ENCODE results near the gene POU3F2. TPM values are rescaled to one million over a fixed set of nuclear protein-coding genes. Genes with fewer than 3 reads are reported as not detected.

POU3F2 gene
- total and polyA plus RNA-seq, 12 donors, result 0.03 to 0.11 (median 0.06) TPM; not detected in 7

DNA sequence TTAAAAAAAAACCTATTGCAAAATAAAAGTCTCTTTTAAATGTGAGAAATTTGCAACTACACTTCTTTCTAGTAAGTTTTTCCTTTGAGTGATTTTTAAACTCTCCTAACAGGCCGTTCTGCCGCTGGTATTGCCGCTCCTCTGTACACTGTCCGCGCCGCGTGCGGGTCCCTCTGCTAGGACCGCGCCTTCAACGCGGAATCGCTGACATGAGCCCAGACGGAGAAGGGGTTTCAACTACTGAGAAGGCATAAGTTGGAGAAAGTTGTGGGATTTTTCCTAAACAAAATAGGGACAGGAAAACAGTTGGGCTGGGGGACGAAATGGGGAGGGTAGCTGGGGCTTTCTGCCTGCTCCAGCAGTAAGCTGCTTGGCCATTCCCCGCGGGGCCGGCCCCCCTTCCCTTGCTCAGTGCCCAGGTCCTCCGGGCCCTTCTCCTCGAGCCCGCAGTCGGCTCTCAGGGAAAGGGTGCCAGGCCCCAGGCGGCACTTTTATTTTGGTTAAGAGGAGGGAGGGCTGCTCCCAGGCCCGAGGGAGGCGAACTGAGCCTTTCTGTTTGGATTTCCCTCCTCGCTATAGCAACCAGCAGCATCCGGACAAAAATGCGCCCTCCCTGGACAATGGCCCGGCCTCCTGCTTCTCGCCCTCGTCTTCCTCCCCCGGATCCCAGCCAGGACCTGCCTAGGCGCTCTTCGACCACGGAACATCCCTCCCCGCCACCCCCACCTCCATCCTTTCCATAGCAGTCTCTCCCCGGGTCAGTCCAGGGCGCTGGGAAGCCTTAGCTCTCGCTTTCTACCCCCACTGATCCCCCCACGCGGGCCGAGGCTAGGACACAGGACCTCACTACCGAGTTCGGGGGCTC, 6.8 kb upstream of the POU3F2 start:
- H3K27me3 ChIP-seq, result peaks cover 91% of the 10 kb centered on the region

DNA sequence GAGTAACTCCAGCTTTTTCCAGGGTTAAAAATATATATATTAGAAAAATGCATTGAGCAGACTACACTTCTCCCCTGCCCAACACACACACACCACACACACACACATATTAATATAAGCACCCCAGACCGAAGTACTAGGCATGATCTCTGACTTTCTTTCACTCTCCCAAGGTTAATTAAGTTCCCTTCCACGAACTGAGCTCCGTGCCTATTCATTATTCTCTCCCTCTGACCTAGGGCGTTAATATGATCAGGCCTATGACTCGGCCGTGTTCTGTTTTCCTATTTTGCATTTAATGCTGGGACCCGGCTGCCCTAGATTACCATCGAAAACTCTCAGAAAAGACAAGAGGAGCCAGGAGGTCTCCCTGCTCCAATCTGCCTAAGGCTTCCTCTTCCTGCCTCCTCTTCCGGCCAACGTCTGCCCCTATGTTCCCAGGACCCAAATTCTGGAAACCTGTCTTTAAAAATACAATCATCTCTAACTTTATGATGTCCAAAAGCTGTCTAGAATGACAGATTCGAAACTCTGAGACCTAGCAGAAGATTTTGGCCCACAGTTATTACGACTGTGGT, 6.1 kb upstream of the POU3F2 start:
- intact Hi-C loops (cut with DNase I), result no loop called here
- no peak for TF ChIP-seq CTCF (IDR thresholded peaks at IDR 0.05)
- TF ChIP-seq POLR2A (IDR thresholded peaks at IDR 0.05), result no peak
- Histone ChIP-seq H3K4me1 (replicated peaks in 1 of 2) (peaks cover 9 to 20% of the 10 kb centered on the region in 2 donors), H3K27ac (no peak overlapping the region), H3K36me3 (replicated peaks in 1 of 2) (no peaks in the 10 kb centered on the region), H3K9me3 (replicated peaks in 1 of 3) (no peaks in the 10 kb centered on the region), H3K4me3 (no peak overlapping the region), H3K27me3 (peaks cover 90% of the 10 kb centered on the region)
- WGBS, 4 donors, result 11 to 14% (median 13%) methylated on average over 12 of the region's 12 CpGs
- no peak for DNase-seq

More for the DNA sequence above, 6.8 kb upstream of the POU3F2 start:
- no peak for DNase-seq
- no peak overlapping the region for H3K27ac ChIP-seq
- TF ChIP-seq CTCF (IDR thresholded peaks at IDR 0.05), result no peak
- TF ChIP-seq POLR2A (IDR thresholded peaks at IDR 0.05), result no peak
- H3K9me3 ChIP-seq (replicated peaks in 1 of 3), result no peaks in the 10 kb centered on the region
- no peaks in the 10 kb centered on the region for H3K36me3 ChIP-seq (replicated peaks in 1 of 2)
- peaks cover 4 to 12% of the 10 kb centered on the region in 2 donors for H3K4me1 ChIP-seq (replicated peaks in 1 of 2)
- no peak overlapping the region for H3K4me3 ChIP-seq
- intact Hi-C loops (cut with DNase I), result no loop called here
- 9 to 13% (median 11%) methylated on average over 35 to 44 of the region's 44 CpGs for WGBS, 4 donors

GRCh38 chr6:98828941-98829411, 5.4 kb upstream of the POU3F2 start:
- no peaks in the 10 kb centered on the region for H3K36me3 ChIP-seq (replicated peaks in 1 of 2)
- peaks cover 12 to 27% of the 10 kb centered on the region in 2 donors for H3K4me1 ChIP-seq (replicated peaks in 1 of 2)
- 12 to 21% (median 16%) methylated on average over 14 of the region's 14 CpGs for WGBS, 4 donors
- TF ChIP-seq POLR2A (IDR thresholded peaks at IDR 0.05) (no peak), CTCF (IDR thresholded peaks at IDR 0.05) (no peak)
- H3K9me3 ChIP-seq (replicated peaks in 1 of 3), result no peaks in the 10 kb centered on the region
- no peak for DNase-seq
- no peak overlapping the region for H3K27ac ChIP-seq
- intact Hi-C loops (cut with DNase I), result no loop called here
- no peak overlapping the region for H3K4me3 ChIP-seq
- H3K27me3 ChIP-seq, result peaks cover 84% of the 10 kb centered on the region

DNA sequence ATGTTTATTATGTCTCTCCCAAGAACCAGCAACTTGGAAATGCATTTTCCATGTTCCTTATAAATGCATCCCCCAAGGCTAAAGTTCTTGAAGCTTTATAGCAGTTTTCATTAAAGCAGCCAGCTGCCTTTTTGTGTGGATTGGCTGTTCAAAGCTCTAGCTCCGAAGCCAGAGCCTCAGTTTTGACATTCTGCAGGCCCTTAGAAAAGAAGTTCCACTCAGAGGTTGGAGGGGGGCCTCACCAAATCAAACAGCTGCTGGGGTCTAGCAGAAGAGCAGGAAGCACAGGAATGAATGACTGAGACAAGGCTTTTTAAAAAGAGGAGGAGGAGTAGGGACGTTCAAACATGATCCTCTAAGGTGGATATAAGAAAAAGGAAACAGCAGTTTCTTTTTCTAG, 4.2 kb upstream of the POU3F2 start:
- H3K4me1 ChIP-seq (replicated peaks in 1 of 2), result peaks cover 13 to 28% of the 10 kb centered on the region in 2 donors
- intact Hi-C loops (cut with DNase I), result no loop called here
- H3K36me3 ChIP-seq (replicated peaks in 1 of 2), result no peaks in the 10 kb centered on the region
- H3K27ac ChIP-seq, result no peak overlapping the region
- TF ChIP-seq POLR2A (IDR thresholded peaks at IDR 0.05), result no peak
- no peak for TF ChIP-seq CTCF (IDR thresholded peaks at IDR 0.05)
- WGBS, 4 donors, result 11 to 15% (median 13%) methylated on average over 2 of the region's 2 CpGs
- DNase-seq, result no peak
- no peaks in the 10 kb centered on the region for H3K9me3 ChIP-seq (replicated peaks in 1 of 3)
- no peak overlapping the region for H3K4me3 ChIP-seq
- H3K27me3 ChIP-seq, result peaks cover 72% of the 10 kb centered on the region

All from adrenal gland (tissue), 12 donors.